ENCODE measurements around the gene TAS1R2.

The TAS1R2 gene

DNA sequence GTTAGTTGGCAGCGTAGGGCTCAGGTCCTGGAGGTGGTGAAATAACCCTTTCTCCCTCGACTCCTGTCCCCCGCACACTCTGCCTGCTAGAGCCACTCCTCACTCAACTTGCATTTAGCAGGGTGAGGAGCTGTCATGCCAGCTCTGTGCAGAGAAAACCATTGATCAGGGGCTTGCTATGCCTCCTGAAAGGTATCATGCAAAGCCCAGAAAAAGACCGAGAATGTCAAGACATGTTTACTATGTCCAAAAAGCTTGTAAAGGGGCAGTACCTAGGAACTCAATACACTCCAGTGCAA, 24.9 kb upstream of the TAS1R2 start:
- TF ChIP-seq, protein P1, sequence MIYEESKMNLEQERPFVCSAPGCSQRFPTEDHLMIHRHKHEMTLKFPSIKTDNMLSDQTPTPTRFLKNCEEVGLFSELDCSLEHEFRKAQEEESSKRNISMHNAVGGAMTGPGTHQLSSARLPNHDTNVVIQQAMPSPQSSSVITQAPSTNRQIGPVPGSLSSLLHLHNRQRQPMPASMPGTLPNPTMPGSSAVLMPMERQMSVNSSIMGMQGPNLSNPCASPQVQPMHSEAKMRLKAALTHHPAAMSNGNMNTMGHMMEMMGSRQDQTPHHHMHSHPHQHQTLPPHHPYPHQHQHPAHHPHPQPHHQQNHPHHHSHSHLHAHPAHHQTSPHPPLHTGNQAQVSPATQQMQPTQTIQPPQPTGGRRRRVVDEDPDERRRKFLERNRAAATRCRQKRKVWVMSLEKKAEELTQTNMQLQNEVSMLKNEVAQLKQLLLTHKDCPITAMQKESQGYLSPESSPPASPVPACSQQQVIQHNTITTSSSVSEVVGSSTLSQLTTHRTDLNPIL (CRISPR knock-in tag; IDR thresholded peaks at IDR 0.05; ENCODE audit: low read depth) = no peak
- no peak for TF ChIP-seq PPARA (CRISPR knock-in tag; IDR thresholded peaks at IDR 0.05; ENCODE audit: borderline replicate concordance)
- TF ChIP-seq RARB (CRISPR knock-in tag; IDR thresholded peaks at IDR 0.05) = no peak
- no peak for TF ChIP-seq ZNF565 (CRISPR knock-in tag; conservative IDR thresholded peaks at IDR 0.05; ENCODE audit: low read depth)
- TF ChIP-seq ZFP3 (CRISPR knock-in tag; IDR thresholded peaks at IDR 0.05) = no peak
- TF ChIP-seq, protein P2, sequence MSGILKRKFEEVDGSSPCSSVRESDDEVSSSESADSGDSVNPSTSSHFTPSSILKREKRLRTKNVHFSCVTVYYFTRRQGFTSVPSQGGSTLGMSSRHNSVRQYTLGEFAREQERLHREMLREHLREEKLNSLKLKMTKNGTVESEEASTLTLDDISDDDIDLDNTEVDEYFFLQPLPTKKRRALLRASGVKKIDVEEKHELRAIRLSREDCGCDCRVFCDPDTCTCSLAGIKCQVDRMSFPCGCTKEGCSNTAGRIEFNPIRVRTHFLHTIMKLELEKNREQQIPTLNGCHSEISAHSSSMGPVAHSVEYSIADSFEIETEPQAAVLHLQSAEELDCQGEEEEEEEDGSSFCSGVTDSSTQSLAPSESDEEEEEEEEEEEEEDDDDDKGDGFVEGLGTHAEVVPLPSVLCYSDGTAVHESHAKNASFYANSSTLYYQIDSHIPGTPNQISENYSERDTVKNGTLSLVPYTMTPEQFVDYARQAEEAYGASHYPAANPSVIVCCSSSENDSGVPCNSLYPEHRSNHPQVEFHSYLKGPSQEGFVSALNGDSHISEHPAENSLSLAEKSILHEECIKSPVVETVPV (CRISPR knock-in tag; IDR thresholded peaks at IDR 0.05) = no peak
- TF ChIP-seq ARNTL (CRISPR knock-in tag; IDR thresholded peaks at IDR 0.05; ENCODE audit: borderline replicate concordance, low read depth) = no peak
- no peak for TF ChIP-seq SNAI2 (CRISPR knock-in tag; IDR thresholded peaks at IDR 0.05)
- no peak for TF ChIP-seq OSR1 (CRISPR knock-in tag; IDR thresholded peaks at IDR 0.05)

DNA sequence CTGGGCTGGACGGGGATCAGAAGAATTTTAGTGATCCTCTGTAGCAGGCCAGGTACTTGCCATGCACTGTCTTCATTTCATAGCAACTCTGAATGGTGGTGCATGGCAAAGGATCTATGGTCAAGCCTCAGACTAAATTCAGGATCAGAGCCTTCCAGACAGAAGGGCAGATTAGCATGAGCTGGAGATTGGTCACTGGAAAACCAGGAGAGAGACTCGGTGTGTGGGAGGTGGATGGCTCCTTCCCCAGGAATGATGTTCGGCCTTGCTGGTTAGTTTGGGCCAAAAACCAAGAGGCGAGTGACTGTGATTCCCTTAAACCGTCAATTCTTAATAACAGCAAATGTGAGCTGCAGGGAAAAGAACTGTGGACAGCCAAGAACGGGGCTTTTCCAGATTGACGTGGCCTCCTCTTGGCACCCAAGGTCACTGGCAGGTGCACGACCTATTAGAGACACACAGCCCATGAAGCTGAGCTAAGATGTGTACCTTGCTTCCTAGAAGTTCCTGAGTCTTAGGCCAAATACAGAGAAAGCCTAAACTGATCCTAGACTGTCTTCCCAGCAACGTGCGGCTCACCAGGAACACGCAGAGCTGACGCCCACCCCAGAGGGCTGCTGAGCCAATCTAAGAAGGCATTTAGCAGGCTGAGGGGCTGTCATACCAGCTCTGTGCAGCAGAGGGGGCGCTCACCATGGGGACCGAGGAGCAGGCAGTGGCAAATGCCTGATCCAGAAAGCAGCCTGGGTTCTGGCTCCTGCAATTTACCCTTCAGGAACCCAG, 24.4 kb upstream of the TAS1R2 start:
- ATAC-seq = peak; percentile 90
- TF ChIP-seq OSR1 (CRISPR knock-in tag; IDR thresholded peaks at IDR 0.05) = no peak
- TF ChIP-seq, protein P3, sequence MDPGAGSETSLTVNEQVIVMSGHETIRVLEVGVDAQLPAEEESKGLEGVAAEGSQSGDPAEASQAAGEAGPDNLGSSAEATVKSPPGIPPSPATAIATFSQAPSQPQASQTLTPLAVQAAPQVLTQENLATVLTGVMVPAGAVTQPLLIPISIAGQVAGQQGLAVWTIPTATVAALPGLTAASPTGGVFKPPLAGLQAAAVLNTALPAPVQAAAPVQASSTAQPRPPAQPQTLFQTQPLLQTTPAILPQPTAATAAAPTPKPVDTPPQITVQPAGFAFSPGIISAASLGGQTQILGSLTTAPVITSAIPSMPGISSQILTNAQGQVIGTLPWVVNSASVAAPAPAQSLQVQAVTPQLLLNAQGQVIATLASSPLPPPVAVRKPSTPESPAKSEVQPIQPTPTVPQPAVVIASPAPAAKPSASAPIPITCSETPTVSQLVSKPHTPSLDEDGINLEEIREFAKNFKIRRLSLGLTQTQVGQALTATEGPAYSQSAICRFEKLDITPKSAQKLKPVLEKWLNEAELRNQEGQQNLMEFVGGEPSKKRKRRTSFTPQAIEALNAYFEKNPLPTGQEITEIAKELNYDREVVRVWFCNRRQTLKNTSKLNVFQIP (CRISPR knock-in tag; IDR thresholded peaks at IDR 0.05; ENCODE audit: borderline replicate concordance, low read depth) = no peak
- no peak for TF ChIP-seq CSDC2 (CRISPR knock-in tag; IDR thresholded peaks at IDR 0.05)
- TF ChIP-seq, protein P4, sequence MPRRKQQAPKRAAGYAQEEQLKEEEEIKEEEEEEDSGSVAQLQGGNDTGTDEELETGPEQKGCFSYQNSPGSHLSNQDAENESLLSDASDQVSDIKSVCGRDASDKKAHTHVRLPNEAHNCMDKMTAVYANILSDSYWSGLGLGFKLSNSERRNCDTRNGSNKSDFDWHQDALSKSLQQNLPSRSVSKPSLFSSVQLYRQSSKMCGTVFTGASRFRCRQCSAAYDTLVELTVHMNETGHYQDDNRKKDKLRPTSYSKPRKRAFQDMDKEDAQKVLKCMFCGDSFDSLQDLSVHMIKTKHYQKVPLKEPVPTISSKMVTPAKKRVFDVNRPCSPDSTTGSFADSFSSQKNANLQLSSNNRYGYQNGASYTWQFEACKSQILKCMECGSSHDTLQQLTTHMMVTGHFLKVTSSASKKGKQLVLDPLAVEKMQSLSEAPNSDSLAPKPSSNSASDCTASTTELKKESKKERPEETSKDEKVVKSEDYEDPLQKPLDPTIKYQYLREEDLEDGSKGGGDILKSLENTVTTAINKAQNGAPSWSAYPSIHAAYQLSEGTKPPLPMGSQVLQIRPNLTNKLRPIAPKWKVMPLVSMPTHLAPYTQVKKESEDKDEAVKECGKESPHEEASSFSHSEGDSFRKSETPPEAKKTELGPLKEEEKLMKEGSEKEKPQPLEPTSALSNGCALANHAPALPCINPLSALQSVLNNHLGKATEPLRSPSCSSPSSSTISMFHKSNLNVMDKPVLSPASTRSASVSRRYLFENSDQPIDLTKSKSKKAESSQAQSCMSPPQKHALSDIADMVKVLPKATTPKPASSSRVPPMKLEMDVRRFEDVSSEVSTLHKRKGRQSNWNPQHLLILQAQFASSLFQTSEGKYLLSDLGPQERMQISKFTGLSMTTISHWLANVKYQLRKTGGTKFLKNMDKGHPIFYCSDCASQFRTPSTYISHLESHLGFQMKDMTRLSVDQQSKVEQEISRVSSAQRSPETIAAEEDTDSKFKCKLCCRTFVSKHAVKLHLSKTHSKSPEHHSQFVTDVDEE (CRISPR knock-in tag; IDR thresholded peaks at IDR 0.05) = no peak
- TF ChIP-seq ISL1 (CRISPR knock-in tag; IDR thresholded peaks at IDR 0.05) = no peak
- TF ChIP-seq SNAI2 (CRISPR knock-in tag; IDR thresholded peaks at IDR 0.05) = no peak
- no peak for TF ChIP-seq TOX (CRISPR knock-in tag; IDR thresholded peaks at IDR 0.05; ENCODE audit: borderline replicate concordance)
- TF ChIP-seq RARB (CRISPR knock-in tag; IDR thresholded peaks at IDR 0.05) = no peak
- TF ChIP-seq BACH2 (CRISPR knock-in tag; IDR thresholded peaks at IDR 0.05; ENCODE audit: borderline replicate concordance) = no peak
- no peak for TF ChIP-seq ZFP30 (CRISPR knock-in tag; IDR thresholded peaks at IDR 0.05)
- no peak for TF ChIP-seq TCF4 (CRISPR knock-in tag; IDR thresholded peaks at IDR 0.05; ENCODE audit: borderline replicate concordance)
- TF ChIP-seq ARNTL (CRISPR knock-in tag; IDR thresholded peaks at IDR 0.05; ENCODE audit: borderline replicate concordance, low read depth) = no peak
- TF ChIP-seq, protein P2 (CRISPR knock-in tag; IDR thresholded peaks at IDR 0.05) = no peak
- TF ChIP-seq, protein P1 (CRISPR knock-in tag; IDR thresholded peaks at IDR 0.05; ENCODE audit: low read depth) = no peak
- TF ChIP-seq, protein P5, sequence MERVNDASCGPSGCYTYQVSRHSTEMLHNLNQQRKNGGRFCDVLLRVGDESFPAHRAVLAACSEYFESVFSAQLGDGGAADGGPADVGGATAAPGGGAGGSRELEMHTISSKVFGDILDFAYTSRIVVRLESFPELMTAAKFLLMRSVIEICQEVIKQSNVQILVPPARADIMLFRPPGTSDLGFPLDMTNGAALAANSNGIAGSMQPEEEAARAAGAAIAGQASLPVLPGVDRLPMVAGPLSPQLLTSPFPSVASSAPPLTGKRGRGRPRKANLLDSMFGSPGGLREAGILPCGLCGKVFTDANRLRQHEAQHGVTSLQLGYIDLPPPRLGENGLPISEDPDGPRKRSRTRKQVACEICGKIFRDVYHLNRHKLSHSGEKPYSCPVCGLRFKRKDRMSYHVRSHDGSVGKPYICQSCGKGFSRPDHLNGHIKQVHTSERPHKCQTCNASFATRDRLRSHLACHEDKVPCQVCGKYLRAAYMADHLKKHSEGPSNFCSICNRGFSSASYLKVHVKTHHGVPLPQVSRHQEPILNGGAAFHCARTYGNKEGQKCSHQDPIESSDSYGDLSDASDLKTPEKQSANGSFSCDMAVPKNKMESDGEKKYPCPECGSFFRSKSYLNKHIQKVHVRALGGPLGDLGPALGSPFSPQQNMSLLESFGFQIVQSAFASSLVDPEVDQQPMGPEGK (CRISPR knock-in tag; IDR thresholded peaks at IDR 0.05; ENCODE audit: borderline replicate concordance) = no peak
- TF ChIP-seq ESRRG (CRISPR knock-in tag; IDR thresholded peaks at IDR 0.05) = no peak
- TF ChIP-seq ZNF565 (CRISPR knock-in tag; conservative IDR thresholded peaks at IDR 0.05; ENCODE audit: low read depth) = no peak

More for the DNA sequence above, 24.9 kb upstream of the TAS1R2 start:
- ATAC-seq = peak; percentile 36
